ENCODE measurements around the gene OR52M1. TPM values are rescaled to one million over a fixed set of nuclear protein-coding genes. Genes with fewer than 3 reads are reported as not detected.

Gene OR52M1
- not detected for total RNA-seq (ENCODE audit: unreplicated experiment)
- long read RNA-seq: 0 reads

- H3K27me3 Mint-ChIP-seq (ENCODE audit: unreplicated experiment): no peaks in the 10 kb centered on the region
- no peak within 1 kb of the TSS for H3K4me3 Mint-ChIP-seq (ENCODE audit: unreplicated experiment)
- no peak for DNase-seq
- no peaks in the 10 kb centered on the region for H3K36me3 Mint-ChIP-seq (ENCODE audit: unreplicated experiment)
- no peaks in the 10 kb centered on the region for H3K4me1 Mint-ChIP-seq (ENCODE audit: low read depth, unreplicated experiment)
- no peak for TF ChIP-seq CTCF (IDR thresholded peaks at IDR 0.05; ENCODE audit: partially characterized antibody, unreplicated experiment)
- no peak within 1 kb of the TSS for H3K27ac Mint-ChIP-seq (ENCODE audit: unreplicated experiment)
- H3K9me3 Mint-ChIP-seq (ENCODE audit: unreplicated experiment): no peaks in the 10 kb centered on the region
Observed at GRCh38 chr11:4544891-4545290, at the start of gene OR52M1. Gene OR52M1, plus strand, starts transcription at chr11:4545191. Its CDS starts 0 bp downstream, at chr11:4545191.

GRCh38 chr11:4495487-4495886, 49.5 kb upstream of the OR52M1 start:
- Mint-ChIP-seq H3K4me1 (ENCODE audit: low read depth, unreplicated experiment) (no peaks in the 10 kb centered on the region), H3K27me3 (ENCODE audit: unreplicated experiment) (no peaks in the 10 kb centered on the region)
- TF ChIP-seq CTCF (IDR thresholded peaks at IDR 0.05; ENCODE audit: partially characterized antibody, unreplicated experiment): no peak

GRCh38 chr11:4495986-4496385, 49.0 kb upstream of the OR52M1 start:
- Mint-ChIP-seq H3K4me3 (ENCODE audit: unreplicated experiment) (no peak overlapping the region), H3K27me3 (ENCODE audit: unreplicated experiment) (no peaks in the 10 kb centered on the region), H3K4me1 (ENCODE audit: low read depth, unreplicated experiment) (no peaks in the 10 kb centered on the region), H3K27ac (ENCODE audit: unreplicated experiment) (no peak overlapping the region), H3K9me3 (ENCODE audit: unreplicated experiment) (no peaks in the 10 kb centered on the region), H3K36me3 (ENCODE audit: unreplicated experiment) (no peaks in the 10 kb centered on the region)
- no peak for TF ChIP-seq CTCF (IDR thresholded peaks at IDR 0.05; ENCODE audit: partially characterized antibody, unreplicated experiment)
- DNase-seq: no peak

More at GRCh38 chr11:4495487-4495886, 49.5 kb upstream of the OR52M1 start:
- H3K9me3 Mint-ChIP-seq (ENCODE audit: unreplicated experiment): no peaks in the 10 kb centered on the region
- H3K27ac Mint-ChIP-seq (ENCODE audit: unreplicated experiment): no peak overlapping the region
- no peak for DNase-seq
- H3K36me3 Mint-ChIP-seq (ENCODE audit: unreplicated experiment): no peaks in the 10 kb centered on the region
- H3K4me3 Mint-ChIP-seq (ENCODE audit: unreplicated experiment): no peak overlapping the region

GRCh38 chr11:4496557-4497248, 48.3 kb upstream of the OR52M1 start:
- Mint-ChIP-seq H3K9me3 (ENCODE audit: unreplicated experiment) (no peaks in the 10 kb centered on the region), H3K27me3 (ENCODE audit: unreplicated experiment) (no peaks in the 10 kb centered on the region), H3K4me3 (ENCODE audit: unreplicated experiment) (no peak overlapping the region), H3K4me1 (ENCODE audit: low read depth, unreplicated experiment) (no peaks in the 10 kb centered on the region), H3K27ac (ENCODE audit: unreplicated experiment) (no peak overlapping the region), H3K36me3 (ENCODE audit: unreplicated experiment) (no peaks in the 10 kb centered on the region)
- DNase-seq: no peak
- TF ChIP-seq CTCF (IDR thresholded peaks at IDR 0.05; ENCODE audit: partially characterized antibody, unreplicated experiment): no peak

GRCh38 chr11:4508886-4509285, 36.1 kb upstream of the OR52M1 start:
- Mint-ChIP-seq H3K27me3 (ENCODE audit: unreplicated experiment) (peaks cover 4% of the 10 kb centered on the region), H3K4me1 (ENCODE audit: low read depth, unreplicated experiment) (peaks cover 12% of the 10 kb centered on the region), H3K36me3 (ENCODE audit: unreplicated experiment) (peaks cover 6% of the 10 kb centered on the region), H3K27ac (ENCODE audit: unreplicated experiment) (no peak overlapping the region), H3K9me3 (ENCODE audit: unreplicated experiment) (peaks cover 7% of the 10 kb centered on the region), H3K4me3 (ENCODE audit: unreplicated experiment) (no peak overlapping the region)
- no peak for DNase-seq
- TF ChIP-seq CTCF (IDR thresholded peaks at IDR 0.05; ENCODE audit: partially characterized antibody, unreplicated experiment): no peak

Measured in glutamatergic neuron (in vitro differentiated cells).